Stomach smooth muscle (tissue), 2 donors: ENCODE measurements around the gene TARS1.
"Not testable (repeated sequence)": the region's sequence is repeated elsewhere in the genome, so short reads cannot be mapped to it uniquely, and the experiment has no call there.

Experiments used
- H3K27ac ChIP-seq: one replicate; pipeline ENCODE4 v1.7.0; 2013; ENCODE audit warnings: mild to moderate bottlenecking, low read length, inconsistent platforms
- H3K27me3 ChIP-seq, 2 donors: one replicate each; pipeline ENCODE4 v1.7.0; 2013; ENCODE audit warnings: low read length in 2 of 2; ENCODE audit not compliant: insufficient read depth in 2 of 2, control insufficient read depth in 1 of 2
- H3K36me3 ChIP-seq, 2 donors: one replicate each; pipeline ENCODE4 v1.7.0; 2013; ENCODE audit warnings: low read length in 2 of 2; ENCODE audit not compliant: control insufficient read depth in 2 of 2, insufficient read depth in 2 of 2
- H3K4me1 ChIP-seq: one replicate; pipeline ENCODE4 v1.7.0; 2013; ENCODE audit warnings: low read length; ENCODE audit not compliant: control insufficient read depth, insufficient read depth
- H3K4me3 ChIP-seq, 2 donors: one replicate each; pipeline ENCODE4 v1.7.0; 2013; ENCODE audit warnings: low read length in 2 of 2
- H3K9ac ChIP-seq, 2 donors: one replicate each; pipeline ENCODE4 v1.7.0; 2013; ENCODE audit warnings: low read length in 2 of 2, mild to moderate bottlenecking in 1 of 2
- H3K9me3 ChIP-seq, 2 donors: one replicate each; pipeline ENCODE4 v1.7.0; 2013; ENCODE audit warnings: low read length in 2 of 2; ENCODE audit not compliant: control insufficient read depth in 2 of 2
- donor health status: healthy.
- donor health status: Pancreatic carcinoma.

Gene TARS1

GRCh38 chr5:33513462-33514185 is 72.9 kb downstream of the TARS1 start:
- Histone ChIP-seq H3K4me3 (no peak overlapping the region), H3K36me3 (no peaks in the 10 kb centered on the region), H3K9ac (no peak overlapping the region), H3K9me3 (no peaks in the 10 kb centered on the region), H3K27ac (no peak overlapping the region), H3K27me3 (no peaks in the 10 kb centered on the region), H3K4me1 (peaks cover 5% of the 10 kb centered on the region)

- H3K9ac ChIP-seq, H3K4me3 ChIP-seq, H3K9me3 ChIP-seq, H3K36me3 ChIP-seq, H3K27ac ChIP-seq, H3K27me3 ChIP-seq, H3K4me1 ChIP-seq: not testable (repeated sequence)
These were observed 74.6 kb downstream of the TARS1 start for GRCh38 chr5:33515366-33515765.

DNA sequence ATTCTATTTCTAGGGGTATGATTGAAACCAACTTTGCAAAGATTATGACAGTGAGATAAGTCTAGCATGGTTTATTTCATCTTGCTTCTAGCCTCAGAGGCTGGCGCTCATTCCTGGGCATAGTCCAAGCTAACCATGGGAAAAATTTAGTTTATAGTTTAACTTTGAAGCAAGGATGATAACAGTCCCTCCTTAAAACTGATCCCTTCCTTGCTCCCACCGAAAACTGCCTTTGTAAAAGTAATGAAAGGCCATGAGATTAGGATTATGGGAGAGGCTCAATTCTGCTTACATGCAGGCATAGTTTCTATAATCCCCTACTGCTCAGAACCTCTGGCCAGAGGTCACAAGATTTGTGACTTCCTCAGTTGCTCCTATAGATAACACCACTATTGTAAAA is 75.7 kb downstream of the TARS1 start:
- no peaks in the 10 kb centered on the region for H3K36me3 ChIP-seq
- H3K9ac ChIP-seq, result no peak overlapping the region
- H3K27me3 ChIP-seq, result no peaks in the 10 kb centered on the region
- no peak overlapping the region for H3K4me3 ChIP-seq
- H3K27ac ChIP-seq, result no peak overlapping the region
- peaks cover 5% of the 10 kb centered on the region for H3K4me1 ChIP-seq
- no peaks in the 10 kb centered on the region for H3K9me3 ChIP-seq
